Loucy (cell line): Measurements from ENCODE around the gene SMCHD1.

Experiments
- H2AFZ ChIP-seq: fragments of 200-600 bp; sonication (generic); 2 replicates; pipeline ENCODE4 v1.6.0; 2016; ENCODE audit warnings: antibody characterized with exemption, mild to moderate bottlenecking, low read length, moderate library complexity
- H3F3A ChIP-seq: fragments of 200-600 bp; 2 replicates; pipeline ENCODE4 v1.6.0; 2016; ENCODE audit warnings: antibody characterized with exemption, low read depth, mild to moderate bottlenecking
- H3K27me3 ChIP-seq: fragments of 200-600 bp; sonication (generic); 2 replicates; pipeline ENCODE4 v1.6.1; 2014; ENCODE audit warnings: low read length, mild to moderate bottlenecking; ENCODE audit not compliant: insufficient read depth, poor library complexity, severe bottlenecking
- H3K36me3 ChIP-seq: fragments of 200-600 bp; sonication (generic); 2 replicates; pipeline ENCODE4 v1.6.1; 2016; ENCODE audit warnings: low read length; ENCODE audit not compliant: insufficient read depth
- H3K4me1 ChIP-seq: fragments of 200-600 bp; sonication (generic); 2 replicates; pipeline ENCODE4 v1.5.1; 2014; ENCODE audit warnings: low read length, mild to moderate bottlenecking; ENCODE audit not compliant: insufficient read depth, poor library complexity, severe bottlenecking
- H3K4me2 ChIP-seq: fragments of 200-600 bp; sonication (generic); 2 replicates; pipeline ENCODE4 v1.6.0; 2014; ENCODE audit warnings: antibody characterized with exemption, low read length, low read depth, mild to moderate bottlenecking; ENCODE audit not compliant: poor library complexity, severe bottlenecking
- H3K4me3 ChIP-seq: fragments of 200-600 bp; sonication (generic); 2 replicates; pipeline ENCODE4 v1.5.1; 2014; ENCODE audit warnings: low read length, mild to moderate bottlenecking, mixed read lengths; ENCODE audit not compliant: poor library complexity, severe bottlenecking
- H3K79me2 ChIP-seq: fragments of 200-600 bp; sonication (generic); 2 replicates; pipeline ENCODE4 v1.6.1; 2014; ENCODE audit warnings: low read length; ENCODE audit not compliant: insufficient read depth
- H3K9ac ChIP-seq: fragments of 200-600 bp; sonication (generic); 2 replicates; pipeline ENCODE4 v1.6.0; 2014; ENCODE audit warnings: mild to moderate bottlenecking, low read depth, low read length, moderate library complexity; ENCODE audit not compliant: poor library complexity, severe bottlenecking
- H3K9me2 ChIP-seq: fragments of 200-600 bp; sonication (generic); replicated peaks from 2 replicates; pipeline ENCODE4 v1.6.1; 2016; ENCODE audit warnings: low read depth, low read length, mixed read lengths
- H3K9me3 ChIP-seq: fragments of 200-600 bp; sonication (generic); 2 replicates; pipeline ENCODE4 v1.6.1; 2014; ENCODE audit warnings: mild to moderate bottlenecking, antibody characterized with exemption, low read length, low read depth; ENCODE audit not compliant: insufficient read depth
- H4K20me1 ChIP-seq: fragments of 200-600 bp; sonication (generic); 2 replicates; pipeline ENCODE4 v1.6.0; 2014; ENCODE audit warnings: antibody characterized with exemption, low read length, mild to moderate bottlenecking; ENCODE audit not compliant: insufficient read depth, poor library complexity, severe bottlenecking
- CTCF ChIP-seq: fragments of 200-600 bp; sonication (generic); conservative IDR thresholded peaks from 2 replicates; pipeline ENCODE4 v1.5.1; 2014; ENCODE audit warnings: mild to moderate bottlenecking, antibody characterized with exemption, low read length
- EZH2phosphoT487 ChIP-seq: fragments of 200-600 bp; IDR thresholded peaks from 2 replicates; pipeline ENCODE4 v1.6.1; 2018; ENCODE audit warnings: antibody characterized with exemption, mild to moderate bottlenecking, moderate library complexity, borderline replicate concordance

The SMCHD1 gene

DNA sequence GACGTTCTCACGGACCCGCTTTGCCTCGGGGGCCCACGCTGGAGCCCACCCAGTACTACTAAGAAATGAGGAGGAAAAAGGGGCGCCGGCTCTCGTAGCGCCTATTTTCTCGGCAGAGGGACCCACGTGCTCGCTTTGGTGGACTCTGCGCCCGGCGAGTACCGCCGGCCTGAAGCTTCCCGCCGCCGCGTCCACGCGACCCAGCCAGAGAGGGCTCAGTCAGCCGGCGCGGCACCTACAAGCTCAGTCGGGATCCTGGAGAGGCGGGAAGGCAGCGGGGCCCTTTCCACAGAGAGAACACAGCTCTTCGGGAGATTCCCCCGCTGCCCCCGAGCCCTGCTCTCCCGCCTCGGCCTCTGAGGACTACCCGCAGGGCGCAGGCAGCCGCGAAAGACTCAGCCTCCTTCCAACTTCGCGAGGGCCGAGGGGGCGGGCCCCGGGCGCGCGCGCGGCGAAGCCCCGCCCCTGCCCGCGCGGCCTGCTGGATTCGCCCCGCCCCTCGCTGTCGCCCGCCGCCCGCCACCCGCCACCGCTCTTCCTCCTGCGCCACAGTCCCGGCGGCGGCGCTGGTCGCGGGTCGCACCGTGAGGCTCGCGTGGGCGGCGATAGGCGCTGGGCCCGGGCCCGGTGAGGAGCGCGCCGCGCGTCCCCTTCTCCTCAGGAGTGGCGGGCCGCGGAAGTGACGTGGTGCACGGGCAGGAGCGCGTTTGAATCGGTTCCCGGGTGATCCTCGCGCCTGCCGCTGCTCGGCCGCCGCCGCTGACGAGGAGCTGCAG is at the start of gene SMCHD1:
SMCHD1 (plus strand) TSS at position 549 of the 776 bp plus-strand sequence. CDS start 350 bp downstream, outside the sequence.
- peaks cover 24% of the 10 kb centered on the region for H3K4me1 ChIP-seq
- no peaks in the 10 kb centered on the region for H3F3A ChIP-seq
- peak within 1 kb of the TSS; percentile 99 for H2AFZ ChIP-seq
- H4K20me1 ChIP-seq, result peaks cover 43% of the 10 kb centered on the region
- no peaks in the 10 kb centered on the region for H3K9me3 ChIP-seq
- H3K27me3 ChIP-seq, result no peaks in the 10 kb centered on the region
- H3K79me2 ChIP-seq, result peaks cover 45% of the 10 kb centered on the region
- H3K9me2 ChIP-seq, result no peaks in the 10 kb centered on the region
- H3K36me3 ChIP-seq, result no peaks in the 10 kb centered on the region
- H3K9ac ChIP-seq, result peak within 1 kb of the TSS; percentile 96
- peak within 1 kb of the TSS; percentile 80 for H3K4me2 ChIP-seq
- TF ChIP-seq CTCF (no peak), EZH2phosphoT487 (no peak)
- peak within 1 kb of the TSS; percentile 87 for H3K4me3 ChIP-seq

DNA sequence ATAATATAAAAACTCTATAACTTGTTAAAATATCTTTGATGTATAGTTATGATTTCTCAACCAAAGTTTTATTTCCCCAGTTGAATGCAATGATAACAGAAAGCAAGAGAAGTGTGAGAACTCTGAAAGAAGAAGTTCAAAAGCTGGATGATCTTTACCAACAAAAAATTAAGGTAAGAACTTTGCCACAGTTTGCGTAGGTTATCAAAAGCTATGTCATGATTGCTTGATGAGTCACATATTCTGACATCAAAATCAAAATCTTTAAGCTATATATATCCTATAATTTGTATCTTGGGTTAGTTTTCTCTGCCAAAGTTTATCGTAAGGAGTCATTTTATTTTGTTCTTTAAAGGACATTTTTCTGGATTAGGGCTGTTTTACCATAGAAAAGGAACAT is 49.2 kb upstream of the SMCHD1 start:
- Histone ChIP-seq H3K9me3 (no peaks in the 10 kb centered on the region), H2AFZ (no peak overlapping the region), H3K4me2 (peak overlapping the region; percentile 93), H3K36me3 (peaks cover 69% of the 10 kb centered on the region), H3K9me2 (no peaks in the 10 kb centered on the region), H3K4me3 (peak overlapping the region; percentile 68), H3K9ac (peak overlapping the region; percentile 59), H3F3A (peaks cover 8% of the 10 kb centered on the region), H3K27me3 (no peaks in the 10 kb centered on the region), H3K4me1 (peaks cover 43% of the 10 kb centered on the region), H4K20me1 (no peaks in the 10 kb centered on the region), H3K79me2 (peaks cover 8% of the 10 kb centered on the region; the same call in 1 of the 2 replicates)
- TF ChIP-seq EZH2phosphoT487, result no peak
- no peak for TF ChIP-seq CTCF

GRCh38 chr18:2609604-2610003 is 45.9 kb upstream of the SMCHD1 start:
- Histone ChIP-seq H3K36me3 (peaks cover 73% of the 10 kb centered on the region), H3K9me3 (no peaks in the 10 kb centered on the region), H3K9me2 (no peaks in the 10 kb centered on the region), H3K4me3 (no peak overlapping the region), H3K4me1 (peaks cover 20% of the 10 kb centered on the region), H3K9ac (no peak overlapping the region), H2AFZ (no peak overlapping the region), H3F3A (peaks cover 8% of the 10 kb centered on the region), H4K20me1 (no peaks in the 10 kb centered on the region), H3K27me3 (no peaks in the 10 kb centered on the region), H3K4me2 (no peak overlapping the region), H3K79me2 (peaks cover 8% of the 10 kb centered on the region; the same call in 1 of the 2 replicates)
- TF ChIP-seq CTCF (no peak), EZH2phosphoT487 (no peak)
